ENCODE data around the gene ADARB1. TPM values are rescaled to one million over a fixed set of nuclear protein-coding genes. Genes with fewer than 3 reads are reported as not detected.
A peak's percentile ranks its signal among the peaks of the same experiment; 100 is the strongest.

Gene ADARB1
- total and polyA plus RNA-seq, 2 experiments from 2014 or later, result 4.8 to 14.8 TPM

DNA sequence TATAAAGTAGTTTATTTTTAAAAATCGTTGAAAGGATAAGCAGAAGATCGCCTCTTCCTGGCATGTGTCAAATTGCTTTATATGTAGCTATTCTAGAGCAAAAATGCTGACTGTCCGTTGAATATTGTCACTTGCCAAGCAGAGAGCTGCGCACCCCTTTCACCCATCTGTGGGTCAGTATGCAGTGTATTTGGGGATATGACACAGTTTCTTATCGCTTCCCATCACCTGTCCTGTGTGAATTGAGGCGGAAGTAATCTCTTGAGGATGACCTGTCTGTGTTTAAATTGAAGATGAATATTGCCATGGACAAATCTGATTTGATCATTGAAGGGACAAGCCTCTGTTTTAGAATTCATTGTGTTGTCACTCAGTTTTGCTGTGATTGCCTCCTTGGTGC lies 161.1 kb downstream of the ADARB1 start:
- Mint-ChIP-seq H3K4me3 (no peak overlapping the region), H3K9me3 (peaks cover 5% of the 10 kb centered on the region; the same call in 1 of the 3 replicates), H3K27ac (no peak overlapping the region), H3K4me1 (no peaks in the 10 kb centered on the region), H3K27me3 (ENCODE audit: insufficient read depth, low read depth, poor library complexity) (peaks cover 2% of the 10 kb centered on the region), H3K36me3 (ENCODE audit: low read depth) (no peaks in the 10 kb centered on the region)
- H2AFZ ChIP-seq, result no peak overlapping the region
- H3K4me3 ChIP-seq, result no peak overlapping the region
- H3F3A ChIP-seq (replicated peaks; ENCODE audit: low read depth), result no peaks in the 10 kb centered on the region
- no peaks in the 10 kb centered on the region for H3K9me2 ChIP-seq (ENCODE audit: insufficient read depth)
- H3K79me2 ChIP-seq (replicated peaks; ENCODE audit: insufficient read depth), result no peaks in the 10 kb centered on the region
- no peak for TF ChIP-seq EZH2phosphoT487 (IDR thresholded peaks at IDR 0.05; ENCODE audit: unreplicated experiment)
- TF ChIP-seq, protein P1, sequence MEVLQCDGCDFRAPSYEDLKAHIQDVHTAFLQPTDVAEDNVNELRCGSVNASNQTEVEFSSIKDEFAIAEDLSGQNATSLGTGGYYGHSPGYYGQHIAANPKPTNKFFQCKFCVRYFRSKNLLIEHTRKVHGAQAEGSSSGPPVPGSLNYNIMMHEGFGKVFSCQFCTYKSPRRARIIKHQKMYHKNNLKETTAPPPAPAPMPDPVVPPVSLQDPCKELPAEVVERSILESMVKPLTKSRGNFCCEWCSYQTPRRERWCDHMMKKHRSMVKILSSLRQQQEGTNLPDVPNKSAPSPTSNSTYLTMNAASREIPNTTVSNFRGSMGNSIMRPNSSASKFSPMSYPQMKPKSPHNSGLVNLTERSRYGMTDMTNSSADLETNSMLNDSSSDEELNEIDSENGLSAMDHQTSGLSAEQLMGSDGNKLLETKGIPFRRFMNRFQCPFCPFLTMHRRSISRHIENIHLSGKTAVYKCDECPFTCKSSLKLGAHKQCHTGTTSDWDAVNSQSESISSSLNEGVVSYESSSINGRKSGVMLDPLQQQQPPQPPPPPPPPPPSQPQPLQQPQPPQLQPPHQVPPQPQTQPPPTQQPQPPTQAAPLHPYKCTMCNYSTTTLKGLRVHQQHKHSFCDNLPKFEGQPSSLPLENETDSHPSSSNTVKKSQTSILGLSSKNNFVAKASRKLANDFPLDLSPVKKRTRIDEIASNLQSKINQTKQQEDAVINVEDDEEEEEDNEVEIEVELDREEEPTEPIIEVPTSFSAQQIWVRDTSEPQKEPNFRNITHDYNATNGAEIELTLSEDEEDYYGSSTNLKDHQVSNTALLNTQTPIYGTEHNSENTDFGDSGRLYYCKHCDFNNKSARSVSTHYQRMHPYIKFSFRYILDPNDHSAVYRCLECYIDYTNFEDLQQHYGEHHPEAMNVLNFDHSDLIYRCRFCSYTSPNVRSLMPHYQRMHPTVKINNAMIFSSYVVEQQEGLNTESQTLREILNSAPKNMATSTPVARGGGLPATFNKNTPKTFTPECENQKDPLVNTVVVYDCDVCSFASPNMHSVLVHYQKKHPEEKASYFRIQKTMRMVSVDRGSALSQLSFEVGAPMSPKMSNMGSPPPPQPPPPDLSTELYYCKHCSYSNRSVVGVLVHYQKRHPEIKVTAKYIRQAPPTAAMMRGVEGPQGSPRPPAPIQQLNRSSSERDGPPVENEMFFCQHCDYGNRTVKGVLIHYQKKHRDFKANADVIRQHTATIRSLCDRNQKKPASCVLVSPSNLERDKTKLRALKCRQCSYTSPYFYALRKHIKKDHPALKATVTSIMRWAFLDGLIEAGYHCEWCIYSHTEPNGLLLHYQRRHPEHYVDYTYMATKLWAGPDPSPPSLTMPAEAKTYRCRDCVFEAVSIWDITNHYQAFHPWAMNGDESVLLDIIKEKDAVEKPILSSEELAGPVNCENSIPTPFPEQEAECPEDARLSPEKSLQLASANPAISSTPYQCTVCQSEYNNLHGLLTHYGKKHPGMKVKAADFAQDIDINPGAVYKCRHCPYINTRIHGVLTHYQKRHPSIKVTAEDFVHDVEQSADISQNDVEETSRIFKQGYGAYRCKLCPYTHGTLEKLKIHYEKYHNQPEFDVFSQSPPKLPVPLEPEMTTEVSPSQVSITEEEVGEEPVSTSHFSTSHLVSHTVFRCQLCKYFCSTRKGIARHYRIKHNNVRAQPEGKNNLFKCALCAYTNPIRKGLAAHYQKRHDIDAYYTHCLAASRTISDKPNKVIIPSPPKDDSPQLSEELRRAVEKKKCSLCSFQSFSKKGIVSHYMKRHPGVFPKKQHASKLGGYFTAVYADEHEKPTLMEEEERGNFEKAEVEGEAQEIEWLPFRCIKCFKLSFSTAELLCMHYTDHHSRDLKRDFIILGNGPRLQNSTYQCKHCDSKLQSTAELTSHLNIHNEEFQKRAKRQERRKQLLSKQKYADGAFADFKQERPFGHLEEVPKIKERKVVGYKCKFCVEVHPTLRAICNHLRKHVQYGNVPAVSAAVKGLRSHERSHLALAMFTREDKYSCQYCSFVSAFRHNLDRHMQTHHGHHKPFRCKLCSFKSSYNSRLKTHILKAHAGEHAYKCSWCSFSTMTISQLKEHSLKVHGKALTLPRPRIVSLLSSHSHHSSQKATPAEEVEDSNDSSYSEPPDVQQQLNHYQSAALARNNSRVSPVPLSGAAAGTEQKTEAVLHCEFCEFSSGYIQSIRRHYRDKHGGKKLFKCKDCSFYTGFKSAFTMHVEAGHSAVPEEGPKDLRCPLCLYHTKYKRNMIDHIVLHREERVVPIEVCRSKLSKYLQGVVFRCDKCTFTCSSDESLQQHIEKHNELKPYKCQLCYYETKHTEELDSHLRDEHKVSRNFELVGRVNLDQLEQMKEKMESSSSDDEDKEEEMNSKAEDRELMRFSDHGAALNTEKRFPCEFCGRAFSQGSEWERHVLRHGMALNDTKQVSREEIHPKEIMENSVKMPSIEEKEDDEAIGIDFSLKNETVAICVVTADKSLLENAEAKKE (CRISPR knock-in tag; IDR thresholded peaks at IDR 0.05), result no peak
- TF ChIP-seq EZH2 (IDR thresholded peaks at IDR 0.05; ENCODE audit: low read depth, unreplicated experiment), result no peak
- H3K4me2 ChIP-seq, result no peak overlapping the region
- ATAC-seq, result no peak
- H3K36me3 ChIP-seq (ENCODE audit: insufficient read depth), result no peaks in the 10 kb centered on the region
- no peaks in the 10 kb centered on the region for H4K20me1 ChIP-seq (replicated peaks; ENCODE audit: insufficient read depth)
- DNase-seq (ENCODE audit: low spot score), result no peak
- no peak overlapping the region for H3K27ac ChIP-seq (ENCODE audit: low read depth)
- H3K27me3 ChIP-seq (ENCODE audit: insufficient read depth), result no peaks in the 10 kb centered on the region
- H3K4me1 ChIP-seq (ENCODE audit: insufficient read depth), result no peaks in the 10 kb centered on the region

DNA sequence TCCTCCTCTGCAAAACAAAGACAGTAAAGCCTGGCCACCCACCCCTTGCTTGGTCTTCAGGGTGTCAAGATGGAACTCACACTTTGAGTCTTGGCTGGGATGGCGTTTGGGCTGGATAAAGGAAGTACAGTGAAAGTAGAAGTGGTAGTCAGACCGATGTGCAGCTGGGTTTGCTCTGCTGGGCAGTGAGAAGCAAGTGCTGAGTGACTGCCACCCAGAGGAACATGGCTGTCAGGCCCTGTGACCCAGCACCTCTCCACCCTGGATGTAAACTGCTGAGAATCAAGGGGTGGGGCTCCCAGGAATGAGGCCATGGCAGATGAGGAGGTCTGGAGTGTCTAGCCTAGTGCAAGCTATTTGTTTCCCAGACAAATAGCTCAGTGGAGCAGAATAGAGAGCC lies 162.1 kb downstream of the ADARB1 start:
- Histone ChIP-seq H3K4me2 (no peak overlapping the region), H2AFZ (no peak overlapping the region), H3K9me2 (ENCODE audit: insufficient read depth) (no peaks in the 10 kb centered on the region), H3K27ac (ENCODE audit: low read depth) (no peak overlapping the region), H3K4me1 (ENCODE audit: insufficient read depth) (no peaks in the 10 kb centered on the region), H3K27me3 (ENCODE audit: insufficient read depth) (no peaks in the 10 kb centered on the region), H3F3A (replicated peaks; ENCODE audit: low read depth) (no peaks in the 10 kb centered on the region), H3K79me2 (replicated peaks; ENCODE audit: insufficient read depth) (no peaks in the 10 kb centered on the region), H3K4me3 (no peak overlapping the region), H3K36me3 (ENCODE audit: insufficient read depth) (no peaks in the 10 kb centered on the region), H4K20me1 (replicated peaks; ENCODE audit: insufficient read depth) (no peaks in the 10 kb centered on the region)
- Mint-ChIP-seq H3K36me3 (ENCODE audit: low read depth) (no peaks in the 10 kb centered on the region), H3K4me3 (no peak overlapping the region), H3K27me3 (ENCODE audit: insufficient read depth, low read depth, poor library complexity) (peaks cover 2% of the 10 kb centered on the region), H3K27ac (no peak overlapping the region), H3K9me3 (peaks cover 5% of the 10 kb centered on the region; the same call in 1 of the 3 replicates), H3K4me1 (no peaks in the 10 kb centered on the region)
- DNase-seq (ENCODE audit: low spot score) (no peak), ATAC-seq (peak; percentile 43; the same call in 2 of the 3 replicates)
- no peak for TF ChIP-seq POLR2AphosphoS5 (IDR thresholded peaks at IDR 0.05; ENCODE audit: low read depth)
- TF ChIP-seq, protein P2, sequence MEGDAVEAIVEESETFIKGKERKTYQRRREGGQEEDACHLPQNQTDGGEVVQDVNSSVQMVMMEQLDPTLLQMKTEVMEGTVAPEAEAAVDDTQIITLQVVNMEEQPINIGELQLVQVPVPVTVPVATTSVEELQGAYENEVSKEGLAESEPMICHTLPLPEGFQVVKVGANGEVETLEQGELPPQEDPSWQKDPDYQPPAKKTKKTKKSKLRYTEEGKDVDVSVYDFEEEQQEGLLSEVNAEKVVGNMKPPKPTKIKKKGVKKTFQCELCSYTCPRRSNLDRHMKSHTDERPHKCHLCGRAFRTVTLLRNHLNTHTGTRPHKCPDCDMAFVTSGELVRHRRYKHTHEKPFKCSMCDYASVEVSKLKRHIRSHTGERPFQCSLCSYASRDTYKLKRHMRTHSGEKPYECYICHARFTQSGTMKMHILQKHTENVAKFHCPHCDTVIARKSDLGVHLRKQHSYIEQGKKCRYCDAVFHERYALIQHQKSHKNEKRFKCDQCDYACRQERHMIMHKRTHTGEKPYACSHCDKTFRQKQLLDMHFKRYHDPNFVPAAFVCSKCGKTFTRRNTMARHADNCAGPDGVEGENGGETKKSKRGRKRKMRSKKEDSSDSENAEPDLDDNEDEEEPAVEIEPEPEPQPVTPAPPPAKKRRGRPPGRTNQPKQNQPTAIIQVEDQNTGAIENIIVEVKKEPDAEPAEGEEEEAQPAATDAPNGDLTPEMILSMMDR (conservative IDR thresholded peaks at IDR 0.05; ENCODE audit: low read depth in 2 of 2), result peak in 1 of 2 experiments; percentile 25; a peak in 1 of 4 replicates
